A549 (cell line): Measurements from ENCODE around the gene ITCH. TPM values are rescaled to one million over a fixed set of nuclear protein-coding genes. Genes with fewer than 3 reads are reported as not detected.
"Not testable (repeated sequence)": the region's sequence is repeated elsewhere in the genome, so short reads cannot be mapped to it uniquely, and the experiment has no call there.

Source experiments
- ATAC-seq, 2 experiments: fragments of 200-7000 bp in 1 of 2; fragments of >200 bp in 1 of 2; cut with Nextera tagmentation in 1 of 2; cut with Tn5 transposase in 1 of 2; 3 replicates each; pipeline versions ENCODE4 v1.8.0 to v1.9.1; 2018 to 2020; ENCODE audit warnings: mild to moderate bottlenecking in 1 of 2, moderate library complexity in 1 of 2
- CTCF ChIA-PET: fragments of 300-600 bp; sonication (Branson Sonifier 250); formaldehyde crosslinking; extraction: SDS; loops from one replicate; lab custom pipeline; 2021; ENCODE audit warnings: antibody characterized with exemption, inconsistent platforms; lab: Yijun Ruan, JAX
- POLR2A ChIA-PET: fragments of 350-600 bp; formaldehyde crosslinking; extraction: SDS; loops from one replicate; lab custom pipeline; 2021; ENCODE audit warnings: antibody characterized with exemption, inconsistent platforms; lab: Yijun Ruan, JAX
- DNase-seq, 2 experiments: peaks; one replicate each; pipeline versions ENCODE4 v3.0.0 to v3.0.0-alpha.2; 2011 to 2016; ENCODE audit warnings: low read depth in 1 of 2, low spot score in 1 of 2
- FAIRE-seq: peaks from 2 replicates; lab custom pipeline; 2011; peaks lifted over from hg19 to GRCh38; lab: Jason Lieb, UNC
- H3K27ac ChIP-seq, 2 experiments: fragments of >200 bp; sonication (Bioruptor Twin); formaldehyde crosslinking; 3 replicates each; pipeline ENCODE4 v1.5.1; 2016 to 2017
- H3K4me1 ChIP-seq: fragments of >200 bp; sonication (Bioruptor Twin); formaldehyde crosslinking; 3 replicates; pipeline ENCODE4 v1.6.1; 2016
- H3K4me2 ChIP-seq: fragments of >200 bp; sonication (Bioruptor Twin); formaldehyde crosslinking; 3 replicates; pipeline ENCODE4 v1.6.1; 2016
- H3K4me3 ChIP-seq: fragments of >200 bp; sonication (Bioruptor Twin); formaldehyde crosslinking; 3 replicates; pipeline ENCODE4 v1.5.1; 2016
- H3K9me3 ChIP-seq: fragments of >200 bp; sonication (Bioruptor Twin); formaldehyde crosslinking; 3 replicates; pipeline ENCODE4 v1.6.1; 2016
- CEBPB ChIP-seq, 2 experiments: fragments of >200 bp in 1 of 2; sonication (Bioruptor Twin) in 1 of 2; formaldehyde crosslinking in 1 of 2; IDR thresholded peaks; 2 replicates each; pipeline ENCODE4 v1.6.1; 2012 to 2016
- CHD2 ChIP-seq: fragments of 150-350 bp; IDR thresholded peaks from 2 replicates; pipeline ENCODE4 v1.6.1; 2014; ENCODE audit warnings: low read length; ENCODE audit not compliant: partially characterized antibody
- CHD4 ChIP-seq: fragments of 200-600 bp; sonication (generic); IDR thresholded peaks from 2 replicates; pipeline ENCODE4 v1.6.1; 2016; ENCODE audit warnings: antibody characterized with exemption, mild to moderate bottlenecking, borderline replicate concordance
- EHF ChIP-seq: fragments of 250-450 bp; sonication (Bioruptor Pico); IDR thresholded peaks from 2 replicates; pipeline ENCODE4 v1.5.0; 2020; ENCODE audit warnings: mild to moderate bottlenecking
- EHMT2 ChIP-seq: fragments of 200-600 bp; sonication (generic); IDR thresholded peaks from 2 replicates; pipeline ENCODE4 v1.6.1; 2016; ENCODE audit warnings: antibody characterized with exemption, low read depth, mild to moderate bottlenecking, moderate library complexity
- ELK1 ChIP-seq: fragments of 150-350 bp; IDR thresholded peaks from 2 replicates; pipeline ENCODE4 v1.6.1; 2014; ENCODE audit warnings: low read depth, mild to moderate bottlenecking, low read length
- EP300 ChIP-seq, 2 experiments: fragments of >200 bp; sonication (Bioruptor Twin); formaldehyde crosslinking; IDR thresholded peaks; 2 replicates in 1 of 2; 3 replicates in 1 of 2; pipeline ENCODE4 v1.6.1; 2016 to 2017
- ESRRA ChIP-seq: fragments of 150-350 bp; IDR thresholded peaks from 2 replicates; pipeline ENCODE4 v1.6.1; 2014; ENCODE audit warnings: mild to moderate bottlenecking, low read length, borderline replicate concordance
- FOSB ChIP-seq: fragments of 250-450 bp; sonication (Bioruptor Pico); IDR thresholded peaks from 2 replicates; pipeline ENCODE4 v1.5.0; 2020; ENCODE audit warnings: mild to moderate bottlenecking, moderate library complexity
- FOSL2 ChIP-seq, 2 experiments: fragments of 450-650 bp in 1 of 2; fragments of >200 bp in 1 of 2; sonication (Bioruptor Twin) in 1 of 2; formaldehyde crosslinking; IDR thresholded peaks; 2 replicates each; pipeline versions ENCODE4 v1.5.0 to v1.6.1; 2016 to 2020; ENCODE audit warnings: mild to moderate bottlenecking in 1 of 2, moderate library complexity in 1 of 2
- GATA3 ChIP-seq: IDR thresholded peaks from 2 replicates; pipeline ENCODE4 v1.6.1; 2012; ENCODE audit warnings: borderline replicate concordance
- HEYL ChIP-seq: fragments of 250-450 bp; sonication (Bioruptor Pico); IDR thresholded peaks from 2 replicates; pipeline ENCODE4 v1.8.0; 2021; ENCODE audit warnings: mild to moderate bottlenecking, moderate library complexity
- HOXB13 ChIP-seq: fragments of 250-450 bp; sonication (Bioruptor Pico); IDR thresholded peaks from 2 replicates; pipeline ENCODE4 v1.5.0; 2020; ENCODE audit warnings: low read depth, mild to moderate bottlenecking, moderate library complexity
- JUN ChIP-seq, 2 experiments: fragments of >200 bp; sonication (Bioruptor Twin); formaldehyde crosslinking; IDR thresholded peaks; 2 replicates in 1 of 2; 3 replicates in 1 of 2; pipeline ENCODE4 v1.6.1; 2016 to 2017
- JUNB ChIP-seq: fragments of >200 bp; sonication (Bioruptor Twin); formaldehyde crosslinking; IDR thresholded peaks from 2 replicates; pipeline ENCODE4 v1.6.1; 2016
- MAZ ChIP-seq: fragments of 150-350 bp; IDR thresholded peaks from 2 replicates; pipeline ENCODE4 v1.6.1; 2014; ENCODE audit warnings: antibody characterized with exemption, low read depth, low read length, borderline replicate concordance
- PHF8 ChIP-seq: fragments of 200-600 bp; sonication (generic); IDR thresholded peaks from 2 replicates; pipeline ENCODE4 v1.6.1; 2016; ENCODE audit warnings: low read depth, mild to moderate bottlenecking, antibody characterized with exemption, moderate library complexity, borderline replicate concordance
- POLR2AphosphoS2 ChIP-seq: conservative IDR thresholded peaks from 2 replicates; pipeline ENCODE4 v1.6.1; 2012; ENCODE audit warnings: low read length, improper control_type of control experiment, inconsistent platforms
- SREBF2 ChIP-seq: fragments of 450-650 bp; IDR thresholded peaks from 2 replicates; pipeline ENCODE4 v1.6.1; 2014; ENCODE audit warnings: mild to moderate bottlenecking, moderate library complexity
- TP53 ChIP-seq: fragments of 250-450 bp; sonication (Bioruptor Pico); IDR thresholded peaks from 2 replicates; pipeline ENCODE4 v1.5.0; 2021; ENCODE audit warnings: mild to moderate bottlenecking, moderate library complexity
- ZC3H11A ChIP-seq: fragments of 450-650 bp; IDR thresholded peaks from 2 replicates; pipeline ENCODE4 v1.6.1; 2014; ENCODE audit warnings: antibody characterized with exemption, mild to moderate bottlenecking
- WGBS: methylation state at CpG from one replicate; pipeline ENCODE4 v1.1.6; 2017; ENCODE audit errors: missing lambda C conversion rate; 5-methylcytosine and 5-hydroxymethylcytosine counted together
- polyA plus RNA-seq, 4 experiments: library from polyadenylated mRNA; depleted of rRNA in 3 of 4; stranded (reverse); fragments of >200 nt; fragmentation: RNase III in 1 of 4; extraction: RNeasy Plus Mini Kit Qiagen cat#74134 plus additional on column Dnase treatment in 1 of 4; gene quantifications; 2 replicates in 3 of 4; 3 replicates in 1 of 4; pipeline ENCODE4 v1.2.3, GENCODE V29; 2011 to 2017
- TF ChIP-seq, protein P1 (sequence below): fragments of 250-450 bp; sonication (Bioruptor Pico); IDR thresholded peaks from 2 replicates; pipeline ENCODE4 v1.5.0; 2020; ENCODE audit warnings: low read depth, mild to moderate bottlenecking, moderate library complexity
- TF ChIP-seq, protein P2 (sequence below): IDR thresholded peaks from 2 replicates; pipeline ENCODE4 v1.6.1; 2012; ENCODE audit warnings: low read depth, borderline replicate concordance

The ITCH gene
- polyA plus RNA-seq, 2 of the 4 experiments (the other 2 are of a cell fraction), result 23.9 to 24.4 TPM

- CTCF ChIA-PET, result interaction anchor here (1.1 kb wide), 1 partner anchor 13 kb away, joined by 3 read pairs; no protein-coding TSS in a partner anchor
- DNase-seq, result no peak
- H3K4me3 ChIP-seq, result no peak overlapping the region
- TF ChIP-seq ESRRA (no peak), SREBF2 (no peak), CHD4 (no peak), CHD2 (no peak), POLR2AphosphoS2 (no peak), EHMT2 (no peak), FOSL2 (IDR thresholded peaks at IDR 0.05) (no peak), FOSL2 (CRISPR knock-in tag; IDR thresholded peaks at IDR 0.05) (no peak), EHF (CRISPR knock-in tag) (no peak), TP53 (CRISPR knock-in tag) (no peak), CEBPB (IDR thresholded peaks at IDR 0.05) (no peak)
- TF ChIP-seq, protein P1, sequence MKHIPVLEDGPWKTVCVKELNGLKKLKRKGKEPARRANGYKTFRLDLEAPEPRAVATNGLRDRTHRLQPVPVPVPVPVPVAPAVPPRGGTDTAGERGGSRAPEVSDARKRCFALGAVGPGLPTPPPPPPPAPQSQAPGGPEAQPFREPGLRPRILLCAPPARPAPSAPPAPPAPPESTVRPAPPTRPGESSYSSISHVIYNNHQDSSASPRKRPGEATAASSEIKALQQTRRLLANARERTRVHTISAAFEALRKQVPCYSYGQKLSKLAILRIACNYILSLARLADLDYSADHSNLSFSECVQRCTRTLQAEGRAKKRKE (CRISPR knock-in tag), result no peak
- no peak for FAIRE-seq
- H3K9me3 ChIP-seq, result no peaks in the 10 kb centered on the region
- ATAC-seq, result no peak; a peak in 1 of 6 replicates
- 80% methylated on average over 10 of the region's 10 CpGs for WGBS
- POLR2A ChIA-PET, result no interaction called here
- no peak overlapping the region for H3K4me2 ChIP-seq
- no peak overlapping the region for H3K27ac ChIP-seq
- H3K4me1 ChIP-seq, result peaks cover 10% of the 10 kb centered on the region; the same call in 2 of the 3 replicates
These were observed 19.4 kb upstream of the ITCH start for GRCh38 chr20:34343458-34344211.

DNA sequence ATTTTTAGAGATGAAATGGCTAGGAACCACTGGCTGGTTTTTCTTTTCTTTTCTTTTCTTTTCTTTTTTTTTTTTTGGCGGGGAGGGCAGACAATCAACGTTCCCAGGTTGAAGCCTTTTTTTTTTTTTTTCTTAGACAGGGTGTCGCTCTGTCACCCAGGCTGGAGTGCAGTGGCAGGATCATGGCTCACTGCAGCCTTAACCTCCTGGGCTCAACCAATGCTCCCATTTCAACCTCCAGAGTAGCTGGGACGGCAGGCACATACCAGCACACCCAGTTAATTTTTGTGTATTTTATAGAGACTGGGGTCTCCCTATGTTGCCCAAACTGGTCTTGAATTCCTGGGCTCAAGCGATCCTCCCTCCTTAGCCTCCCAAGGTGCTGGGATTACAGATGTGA, 18.8 kb upstream of the ITCH start:
- Histone ChIP-seq H3K9me3 (no peaks in the 10 kb centered on the region), H3K27ac (no peak overlapping the region), H3K4me1 (peaks cover 14% of the 10 kb centered on the region), H3K4me3 (no peak overlapping the region), H3K4me2 (no peak overlapping the region)
- ATAC-seq (no peak), DNase-seq (no peak), FAIRE-seq (no peak)
- ChIA-PET POLR2A (no interaction called here), CTCF (no interaction called here)
- 73% methylated on average over 5 of the region's 5 CpGs for whole genome bisulfite sequencing
- TF ChIP-seq EP300 (IDR thresholded peaks at IDR 0.05) (no peak), HOXB13 (CRISPR knock-in tag) (no peak), MAZ (no peak), FOSB (no peak), JUN (IDR thresholded peaks at IDR 0.05) (no peak), ZC3H11A (no peak), JUNB (no peak), HEYL (CRISPR knock-in tag) (no peak), ESRRA (no peak), GATA3 (no peak)
- TF ChIP-seq, protein P2, sequence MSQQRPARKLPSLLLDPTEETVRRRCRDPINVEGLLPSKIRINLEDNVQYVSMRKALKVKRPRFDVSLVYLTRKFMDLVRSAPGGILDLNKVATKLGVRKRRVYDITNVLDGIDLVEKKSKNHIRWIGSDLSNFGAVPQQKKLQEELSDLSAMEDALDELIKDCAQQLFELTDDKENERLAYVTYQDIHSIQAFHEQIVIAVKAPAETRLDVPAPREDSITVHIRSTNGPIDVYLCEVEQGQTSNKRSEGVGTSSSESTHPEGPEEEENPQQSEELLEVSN, result no peak

GRCh38 chr20:34345402-34345736, 17.7 kb upstream of the ITCH start:
- no peak for ATAC-seq
- POLR2A ChIA-PET, result no interaction called here

GRCh38 chr20:34345839-34346532, 17.1 kb upstream of the ITCH start:
- DNase-seq, H3K27ac ChIP-seq, FAIRE-seq, H3K4me2 ChIP-seq, H3K4me3 ChIP-seq, H3K9me3 ChIP-seq, ATAC-seq: not testable (repeated sequence)
- CTCF ChIA-PET, result interaction anchor here (0.8 to 2.2 kb wide), 3 partner anchors 9 to 33 kb away, joined by 3 to 7 read pairs (median 3); no protein-coding TSS in a partner anchor
- POLR2A ChIA-PET, result interaction anchor here (0.7 to 2.8 kb wide), 2 partner anchors 12 to 17 kb away, joined by 4 to 8 read pairs; partner anchors contain the start of gene ITCH
- WGBS, result 77% methylated on average over 10 of the region's 10 CpGs
- peaks cover 24% of the 10 kb centered on the region for H3K4me1 ChIP-seq

More at GRCh38 chr20:34345402-34345736, 17.7 kb upstream of the ITCH start:
- H3K27ac ChIP-seq, result no peak overlapping the region
- FAIRE-seq (no peak), DNase-seq (no peak)
- no peak overlapping the region for H3K4me2 ChIP-seq
- no peaks in the 10 kb centered on the region for H3K9me3 ChIP-seq
- CTCF ChIA-PET, result interaction anchor here (1.3 to 2.2 kb wide), 2 partner anchors 9 to 32 kb away, joined by 3 to 7 read pairs; no protein-coding TSS in a partner anchor
- H3K4me1 ChIP-seq, result peaks cover 24% of the 10 kb centered on the region
- TF ChIP-seq ELK1 (no peak), PHF8 (no peak)
- 93% methylated on average over 6 of the region's 6 CpGs for WGBS
- no peak overlapping the region for H3K4me3 ChIP-seq

DNA sequence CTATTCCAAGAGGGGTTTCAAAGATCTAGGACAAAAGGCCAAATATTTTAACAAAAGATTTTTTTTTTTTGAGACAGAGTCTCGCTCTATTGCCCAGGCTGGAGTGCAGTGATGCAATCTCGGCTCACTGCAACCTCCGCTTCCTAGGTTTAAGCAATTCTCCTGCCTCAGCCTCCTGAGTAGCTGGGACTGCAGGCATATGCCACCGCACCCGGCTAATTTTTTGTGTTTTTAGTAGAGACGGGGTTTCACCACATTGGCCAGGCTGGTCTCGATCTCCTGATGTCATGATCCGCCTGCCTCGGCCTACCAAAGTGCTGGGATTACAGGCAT, 16.6 kb upstream of the ITCH start:
- not testable (repeated sequence) for H3K4me2 ChIP-seq, H3K9me3 ChIP-seq, H3K4me3 ChIP-seq, ATAC-seq, DNase-seq, H3K27ac ChIP-seq, FAIRE-seq
- peaks cover 24% of the 10 kb centered on the region for H3K4me1 ChIP-seq
- 95% methylated on average over 9 of the region's 9 CpGs for WGBS
- ChIA-PET POLR2A (interaction anchor here (0.7 to 2.8 kb wide), 2 partner anchors 13 to 16 kb away, joined by 4 to 8 read pairs; partner anchors contain the start of gene ITCH), CTCF (interaction anchor here (0.6 to 2.2 kb wide), 4 partner anchors 10 to 329 kb away, joined by 3 to 7 read pairs (median 3); no protein-coding TSS in a partner anchor)
